PC-9 (cell line): ENCODE measurements around the gene GOLIM4.

Experiments
- EZH2 ChIP-seq: fragments of 200-600 bp; sonication (generic); IDR thresholded peaks from 2 replicates; pipeline ENCODE4 v1.8.0; 2017; ENCODE audit warnings: antibody characterized with exemption, low read depth
- TF ChIP-seq, protein P1 (sequence below): fragments of 200-600 bp; sonication (generic); conservative IDR thresholded peaks from 2 replicates; pipeline ENCODE4 v1.6.1; 2017; ENCODE audit warnings: mixed run types, antibody characterized with exemption, mild to moderate bottlenecking, moderate library complexity

DNA sequence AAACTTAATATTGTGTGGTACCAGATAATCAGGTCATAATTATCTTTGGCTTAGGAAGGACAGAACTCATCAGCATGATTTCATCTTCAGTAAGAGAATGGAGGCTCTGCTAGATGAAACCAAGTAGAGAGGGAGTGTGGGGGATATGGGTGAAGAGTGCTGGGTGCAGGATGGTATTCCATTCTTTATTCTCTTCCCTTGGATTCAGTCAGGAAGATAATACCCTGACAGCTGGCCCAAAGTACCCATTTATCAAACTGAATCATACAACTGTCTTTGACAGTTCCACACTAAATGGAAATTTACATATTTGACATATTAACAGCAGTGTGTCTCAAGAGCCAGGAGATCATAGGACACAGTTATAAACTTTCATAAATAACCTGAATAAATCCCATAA, 44.7 kb downstream of the GOLIM4 start:
- TF ChIP-seq, protein P1, sequence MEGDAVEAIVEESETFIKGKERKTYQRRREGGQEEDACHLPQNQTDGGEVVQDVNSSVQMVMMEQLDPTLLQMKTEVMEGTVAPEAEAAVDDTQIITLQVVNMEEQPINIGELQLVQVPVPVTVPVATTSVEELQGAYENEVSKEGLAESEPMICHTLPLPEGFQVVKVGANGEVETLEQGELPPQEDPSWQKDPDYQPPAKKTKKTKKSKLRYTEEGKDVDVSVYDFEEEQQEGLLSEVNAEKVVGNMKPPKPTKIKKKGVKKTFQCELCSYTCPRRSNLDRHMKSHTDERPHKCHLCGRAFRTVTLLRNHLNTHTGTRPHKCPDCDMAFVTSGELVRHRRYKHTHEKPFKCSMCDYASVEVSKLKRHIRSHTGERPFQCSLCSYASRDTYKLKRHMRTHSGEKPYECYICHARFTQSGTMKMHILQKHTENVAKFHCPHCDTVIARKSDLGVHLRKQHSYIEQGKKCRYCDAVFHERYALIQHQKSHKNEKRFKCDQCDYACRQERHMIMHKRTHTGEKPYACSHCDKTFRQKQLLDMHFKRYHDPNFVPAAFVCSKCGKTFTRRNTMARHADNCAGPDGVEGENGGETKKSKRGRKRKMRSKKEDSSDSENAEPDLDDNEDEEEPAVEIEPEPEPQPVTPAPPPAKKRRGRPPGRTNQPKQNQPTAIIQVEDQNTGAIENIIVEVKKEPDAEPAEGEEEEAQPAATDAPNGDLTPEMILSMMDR, result no peak
- TF ChIP-seq EZH2, result no peak
